H1 (cell line): ENCODE results near the gene PLA2G10. TPM values are rescaled to one million over a fixed set of nuclear protein-coding genes. Genes with fewer than 3 reads are reported as not detected.
A peak's percentile ranks its signal among the peaks of the same experiment; 100 is the strongest.

Experiments used
- ASH2L ChIP-seq: fragments of 200-600, 300-600 bp; sonication (generic); IDR thresholded peaks from one replicate; pipeline ENCODE4 v1.7.1; 2017; ENCODE audit warnings: low read length
- CEBPB ChIP-seq: IDR thresholded peaks from 2 replicates; pipeline ENCODE4 v1.6.1; 2012; ENCODE audit warnings: low read depth, low read length
- CTBP2 ChIP-seq: IDR thresholded peaks from 2 replicates; pipeline ENCODE4 v1.7.0; 2011; ENCODE audit warnings: borderline replicate concordance, mild to moderate bottlenecking, moderate library complexity, mixed read lengths, low read length; ENCODE audit not compliant: insufficient read depth, insufficient read length
- EP300 ChIP-seq, 2 experiments: IDR thresholded peaks; 1 replicate in 1 of 2; 2 replicates in 1 of 2; pipeline ENCODE4 v1.6.1; 2011 to 2012; ENCODE audit warnings: low read depth in 2 of 2, low read length in 2 of 2, mild to moderate bottlenecking in 2 of 2, borderline replicate concordance in 1 of 2, inconsistent platforms in 1 of 2, moderate library complexity in 1 of 2
- GTF2F1 ChIP-seq: IDR thresholded peaks from 2 replicates; pipeline ENCODE4 v1.6.1; 2012; ENCODE audit warnings: low read depth, low read length, improper control_type of control experiment, borderline replicate concordance
- HDAC6 ChIP-seq: IDR thresholded peaks from one replicate; pipeline ENCODE4 v1.7.1; 2012; ENCODE audit warnings: low read depth, mild to moderate bottlenecking, inconsistent platforms, low read length, moderate library complexity
- JUN ChIP-seq: IDR thresholded peaks from 2 replicates; pipeline ENCODE4 v1.6.1; 2011; ENCODE audit warnings: low read depth, mild to moderate bottlenecking, improper control_type of control experiment, low read length
- JUND ChIP-seq: IDR thresholded peaks from 2 replicates; pipeline ENCODE4 v1.6.1; 2011; ENCODE audit warnings: mild to moderate bottlenecking, improper control_type of control experiment, low read length
- MAFK ChIP-seq: IDR thresholded peaks from 2 replicates; pipeline ENCODE4 v1.6.1; 2012; ENCODE audit warnings: low read depth, mild to moderate bottlenecking, improper control_type of control experiment, low read length
- NANOG ChIP-seq: IDR thresholded peaks from 2 replicates; pipeline ENCODE4 v1.6.1; 2011; ENCODE audit warnings: low read length, low read depth, mild to moderate bottlenecking, inconsistent platforms; ENCODE audit not compliant: insufficient read depth, poor library complexity, severe bottlenecking
- POU5F1 ChIP-seq: IDR thresholded peaks from 2 replicates; pipeline ENCODE4 v1.6.1; 2011; ENCODE audit warnings: low read depth, mild to moderate bottlenecking, low read length, moderate library complexity
- RBBP5 ChIP-seq: IDR thresholded peaks from 2 replicates; pipeline ENCODE4 v1.7.1; 2012; ENCODE audit warnings: low read depth, mild to moderate bottlenecking, inconsistent platforms, low read length, moderate library complexity, borderline replicate concordance
- RFX5 ChIP-seq: IDR thresholded peaks from 2 replicates; pipeline ENCODE4 v1.6.1; 2011; ENCODE audit warnings: low read depth, low read length, improper control_type of control experiment, borderline replicate concordance
- RXRA ChIP-seq: IDR thresholded peaks from 2 replicates; pipeline ENCODE4 v1.6.1; 2011; ENCODE audit warnings: low read depth, mild to moderate bottlenecking, low read length, moderate library complexity; ENCODE audit not compliant: insufficient read depth
- SAP30 ChIP-seq: fragments of 300-600 bp; sonication (generic); IDR thresholded peaks from 2 replicates; pipeline ENCODE4 v1.7.1; 2012; ENCODE audit warnings: low read length, moderate library complexity, mild to moderate bottlenecking, inconsistent platforms; ENCODE audit not compliant: insufficient read depth, insufficient replicate concordance
- SIN3A ChIP-seq, 2 experiments: IDR thresholded peaks in 1 of 2; conservative IDR thresholded peaks in 1 of 2; 2 replicates each; pipeline ENCODE4 v1.6.1; 2011 to 2012; ENCODE audit warnings: low read length in 2 of 2, improper control_type of control experiment in 1 of 2, low read depth in 1 of 2, mild to moderate bottlenecking in 1 of 2
- SP4 ChIP-seq: IDR thresholded peaks from 2 replicates; pipeline ENCODE4 v1.6.1; 2012; ENCODE audit warnings: low read length, inconsistent platforms
- SRF ChIP-seq: IDR thresholded peaks from 2 replicates; pipeline ENCODE4 v1.6.1; 2011; ENCODE audit warnings: mild to moderate bottlenecking, low read depth, low read length, moderate library complexity
- SUZ12 ChIP-seq: fragments of 200-600 bp; sonication (generic); IDR thresholded peaks from 2 replicates; pipeline ENCODE4 v1.6.1; 2012; ENCODE audit warnings: mild to moderate bottlenecking, inconsistent platforms, low read length, moderate library complexity, mixed read lengths
- TEAD4 ChIP-seq: IDR thresholded peaks from 2 replicates; pipeline ENCODE4 v1.6.1; 2012; ENCODE audit warnings: low read depth, low read length, inconsistent platforms, mixed read lengths
- polyA plus RNA-seq, 7 experiments: library from polyadenylated mRNA; depleted of rRNA in 3 of 7; stranded (reverse) in 5 of 7; unstranded in 2 of 7; fragments of >200 nt in 5 of 7; fragments of 200-250 nt in 2 of 7; gene quantifications; 1 replicate in 5 of 7; 2 replicates in 1 of 7; 4 replicates in 1 of 7; pipeline versions ENCODE4 v1.2.1 to v1.2.3, GENCODE V29; 2011 to 2013; ENCODE audit warnings: missing spikeins in 2 of 7, mixed read lengths in 2 of 7
- total RNA-seq: library from RNA; stranded (reverse); fragmentation: NEBNext Ultra II Directional; extraction: Animal tissue kit (Norgen Biotek cat#: 25700); gene quantifications from 2 replicates; pipeline ENCODE4 v1.2.1, GENCODE V29; 2021
- TF ChIP-seq, protein P1 (sequence below): IDR thresholded peaks from 2 replicates; pipeline ENCODE4 v1.6.1; 2011; ENCODE audit warnings: low read length, improper control_type of control experiment
- TF ChIP-seq, protein P2 (sequence below): IDR thresholded peaks from 2 replicates; pipeline ENCODE4 v1.6.1; 2012; ENCODE audit warnings: inconsistent platforms

The PLA2G10 gene
- total and polyA plus RNA-seq, 2 of the 8 experiments (the other 6 are each of a cell fraction or from before 2014, with no cell fraction given): 0.60 to 2.2 TPM

DNA sequence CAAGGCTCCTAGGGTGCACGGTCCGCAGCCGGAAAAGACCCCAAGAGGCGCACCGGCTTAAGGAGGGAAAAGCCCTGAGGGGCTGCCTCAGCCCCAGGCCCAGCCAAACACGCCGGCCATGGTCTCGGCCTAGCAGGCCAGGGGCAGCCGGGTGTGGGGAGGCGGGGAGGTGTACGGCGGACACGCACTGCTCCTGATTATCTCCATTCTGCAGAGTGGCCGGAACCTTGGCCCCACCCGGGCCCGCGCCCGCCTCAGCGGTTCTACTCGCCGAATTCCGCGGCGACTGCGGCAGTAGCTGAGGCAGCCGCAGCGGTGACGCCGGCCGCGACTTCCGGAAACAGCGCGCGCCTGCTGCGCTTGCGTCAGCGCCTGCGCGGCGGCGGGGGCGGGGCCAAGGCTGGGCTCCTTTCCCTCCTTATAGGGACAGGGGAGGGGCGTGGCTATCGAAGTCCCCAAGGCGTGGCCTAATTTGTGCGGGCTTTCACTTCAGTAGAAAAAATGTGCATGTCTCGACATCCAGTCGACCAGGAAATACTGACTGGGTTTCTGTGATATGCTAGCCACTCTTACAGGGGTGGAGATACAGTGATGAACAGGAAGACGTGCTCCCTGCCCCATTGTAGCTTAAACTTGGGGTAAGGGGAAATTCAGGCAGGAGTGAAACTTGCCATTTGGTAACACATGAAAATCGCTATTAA is 64.0 kb downstream of the PLA2G10 start, which contains the start of gene PARN (continued):
- TF ChIP-seq JUND (peak; percentile 75), SAP30 (no peak), JUN (no peak), NANOG (no peak), SRF (peak; percentile 83), RBBP5 (peak; percentile 74; the same call in 1 of the 2 replicates), CEBPB (peak; percentile 68), RFX5 (no peak), MAFK (no peak), SUZ12 (no peak), TEAD4 (peak; percentile 72; the same call in 1 of the 2 replicates), ASH2L (peak; percentile 83), HDAC6 (no peak), CTBP2 (no peak), GTF2F1 (no peak; the same call in 1 of the 2 replicates), POU5F1 (no peak), RXRA (no peak), SIN3A (conservative IDR thresholded peaks at IDR 0.05 in 1 of 2, IDR thresholded peaks at IDR 0.05 in 1 of 2; ENCODE audit: low read depth in 1 of 2, low read length in 2 of 2) (peak; percentile 66 to 73; a peak in 2 of 4 replicates), SP4 (no peak), EP300 (IDR thresholded peaks at IDR 0.05; ENCODE audit: borderline replicate concordance in 1 of 2, low read depth in 2 of 2, low read length in 2 of 2) (peak in 1 of 2 experiments; percentile 41; a peak in 1 of 3 replicates)
- TF ChIP-seq, protein P1, sequence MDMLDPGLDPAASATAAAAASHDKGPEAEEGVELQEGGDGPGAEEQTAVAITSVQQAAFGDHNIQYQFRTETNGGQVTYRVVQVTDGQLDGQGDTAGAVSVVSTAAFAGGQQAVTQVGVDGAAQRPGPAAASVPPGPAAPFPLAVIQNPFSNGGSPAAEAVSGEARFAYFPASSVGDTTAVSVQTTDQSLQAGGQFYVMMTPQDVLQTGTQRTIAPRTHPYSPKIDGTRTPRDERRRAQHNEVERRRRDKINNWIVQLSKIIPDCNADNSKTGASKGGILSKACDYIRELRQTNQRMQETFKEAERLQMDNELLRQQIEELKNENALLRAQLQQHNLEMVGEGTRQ: no peak
- TF ChIP-seq, protein P2, sequence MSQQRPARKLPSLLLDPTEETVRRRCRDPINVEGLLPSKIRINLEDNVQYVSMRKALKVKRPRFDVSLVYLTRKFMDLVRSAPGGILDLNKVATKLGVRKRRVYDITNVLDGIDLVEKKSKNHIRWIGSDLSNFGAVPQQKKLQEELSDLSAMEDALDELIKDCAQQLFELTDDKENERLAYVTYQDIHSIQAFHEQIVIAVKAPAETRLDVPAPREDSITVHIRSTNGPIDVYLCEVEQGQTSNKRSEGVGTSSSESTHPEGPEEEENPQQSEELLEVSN: peak; percentile 73
